NOMO-1 (cell line): ENCODE measurements around the gene RTN4RL1.
"Not testable (repeated sequence)": the region's sequence is repeated elsewhere in the genome, so short reads cannot be mapped to it uniquely, and the experiment has no call there.

Source experiments
- DNase-seq, 2 experiments: peaks; one replicate each; lab custom pipeline; 2025; ENCODE audit not compliant: unreplicated experiment in 2 of 2; lab: John Stamatoyannopoulos, UW

The RTN4RL1 gene

DNA sequence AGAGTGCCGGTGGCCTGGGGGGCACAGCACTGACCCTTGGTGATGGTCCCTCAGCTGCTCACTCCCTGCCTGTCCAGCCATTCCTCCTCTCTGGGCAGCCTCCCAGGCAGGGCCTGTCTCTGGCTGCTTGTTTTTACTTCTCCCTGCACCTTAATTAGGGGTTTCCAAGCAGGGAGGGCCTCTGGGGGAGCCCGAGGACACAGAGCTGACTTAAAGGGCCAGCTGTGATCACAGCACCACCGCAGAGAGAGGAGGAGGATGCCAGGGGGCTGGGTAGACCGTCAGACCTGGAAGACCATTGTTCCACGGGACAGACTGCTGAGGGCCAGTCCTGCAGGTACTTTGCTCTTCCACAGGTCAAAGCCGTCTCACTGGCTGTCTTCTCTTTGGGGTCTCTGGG is 3.6 kb upstream of the RTN4RL1 start:
- DNase-seq, result no peak

DNA sequence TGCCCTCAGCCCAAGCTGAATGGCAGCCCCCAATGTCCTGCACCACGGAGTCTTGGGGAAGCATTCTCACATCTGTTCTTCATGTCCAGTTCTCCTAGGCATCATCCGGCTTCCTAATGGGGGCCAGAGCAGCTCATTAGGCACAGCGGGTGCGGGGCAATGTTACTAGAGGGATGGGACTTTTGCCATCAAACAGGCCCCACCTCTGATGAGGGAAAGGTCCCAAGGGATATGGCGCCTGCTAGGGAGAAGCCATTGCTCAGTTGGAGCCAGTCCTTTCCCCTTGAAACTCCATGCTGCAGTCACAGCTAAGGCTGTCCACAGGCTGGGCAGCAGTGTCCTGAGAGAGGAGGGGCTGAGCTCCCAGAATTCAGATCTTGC is 3.1 kb upstream of the RTN4RL1 start:
- no peak for DNase-seq

DNA sequence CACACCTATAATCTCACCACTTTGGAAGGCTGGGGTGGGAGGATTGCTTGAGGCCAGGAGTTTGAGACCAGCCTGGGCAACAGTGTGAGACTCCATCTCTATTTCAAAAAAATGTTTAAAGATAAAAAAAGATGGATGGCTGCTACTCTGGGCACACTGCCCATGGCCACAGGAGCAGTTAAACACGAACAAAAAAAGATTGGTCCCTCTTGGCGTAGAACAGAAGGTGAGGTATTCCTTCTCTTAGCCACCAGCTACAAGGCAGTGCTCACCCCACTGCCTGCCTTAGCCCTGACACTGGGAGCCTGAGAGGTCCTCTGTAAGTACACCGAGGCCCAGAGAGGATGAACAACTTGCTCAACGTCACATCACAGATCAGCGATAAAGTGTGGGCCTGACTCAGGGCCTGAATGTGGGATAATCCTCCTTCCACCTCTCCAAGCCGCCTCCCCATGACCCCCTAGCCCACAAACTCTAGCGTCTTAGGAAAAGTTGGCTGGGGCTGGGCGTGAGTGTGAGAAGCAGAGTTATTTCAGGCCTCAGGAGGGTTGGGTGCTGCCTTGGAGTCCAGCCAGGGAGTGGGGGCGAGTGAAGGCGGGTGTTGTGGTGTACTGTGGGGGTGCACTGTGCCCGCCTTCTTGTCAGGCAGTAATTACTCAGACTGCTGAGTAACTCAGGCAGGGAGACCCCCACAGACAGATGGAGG is 2.5 kb upstream of the RTN4RL1 start:
- no peak for DNase-seq

DNA sequence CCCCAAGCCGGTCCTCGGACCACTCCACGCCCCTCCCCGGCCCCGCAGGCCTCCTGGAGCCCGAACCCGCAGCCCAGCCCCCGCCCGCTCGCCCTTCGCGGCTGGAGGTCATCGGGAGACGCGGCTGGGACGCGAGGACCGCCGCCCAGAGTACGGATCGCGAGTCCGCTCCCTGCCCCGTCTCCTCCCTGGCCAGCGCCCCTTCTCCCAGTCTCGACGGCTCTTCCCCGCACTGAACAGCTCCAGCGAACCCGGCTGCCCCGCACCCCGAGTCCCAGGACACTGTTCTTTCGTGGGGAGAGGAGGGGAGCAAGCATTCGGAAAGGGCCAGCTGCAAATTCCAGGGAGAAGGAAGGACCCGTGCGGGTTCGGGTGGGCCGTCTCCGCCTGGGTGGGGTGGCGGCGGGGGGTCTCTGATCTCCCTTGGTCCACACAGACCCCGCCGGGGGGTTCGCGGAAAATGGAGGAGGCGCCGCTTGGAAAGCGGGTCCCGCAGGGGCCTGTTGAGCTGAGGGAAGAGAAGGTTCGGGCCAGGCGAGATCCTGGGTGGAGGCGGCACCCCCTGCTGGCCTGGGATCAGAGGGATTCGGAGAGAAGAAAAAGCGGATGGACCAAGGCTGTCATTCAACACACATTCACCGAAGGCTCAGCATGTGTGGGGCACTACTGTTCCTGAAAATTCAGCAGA is 632 bp upstream of the RTN4RL1 start:
- peak; percentile 16 to 22 for DNase-seq

DNA sequence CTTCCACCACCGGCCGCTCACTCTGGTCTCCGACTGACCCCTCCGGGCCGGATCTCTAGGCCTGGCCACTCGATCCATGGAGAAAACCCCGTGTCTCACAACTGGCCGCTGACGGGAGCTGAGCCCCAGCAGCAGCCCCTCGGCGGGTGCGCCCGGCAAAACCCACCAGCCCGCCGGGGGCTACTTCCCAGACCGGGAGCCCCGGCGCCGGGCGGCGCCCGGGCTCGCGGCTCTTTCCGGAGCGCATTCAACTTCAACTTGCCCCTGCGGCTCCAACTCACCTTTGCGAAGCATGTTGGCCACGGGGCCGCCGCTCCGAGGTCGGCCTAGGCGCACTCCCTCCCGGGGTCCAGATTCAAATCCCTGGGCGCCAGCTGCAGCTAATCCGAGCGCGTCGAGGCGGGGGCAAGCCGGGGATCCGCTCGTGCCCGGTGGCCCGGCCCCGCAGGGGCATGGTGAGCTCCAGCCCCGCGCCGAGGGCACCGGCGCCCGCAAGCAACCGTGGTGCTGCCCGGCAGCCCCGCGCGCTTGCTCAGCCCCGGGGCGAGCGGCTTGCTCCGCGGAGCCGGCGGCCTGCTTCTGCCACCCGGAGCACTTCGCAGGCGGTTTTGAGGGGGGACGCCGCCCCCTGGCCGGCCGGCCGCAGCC is 438 bp downstream of the RTN4RL1 start:
- DNase-seq, result no peak

DNA sequence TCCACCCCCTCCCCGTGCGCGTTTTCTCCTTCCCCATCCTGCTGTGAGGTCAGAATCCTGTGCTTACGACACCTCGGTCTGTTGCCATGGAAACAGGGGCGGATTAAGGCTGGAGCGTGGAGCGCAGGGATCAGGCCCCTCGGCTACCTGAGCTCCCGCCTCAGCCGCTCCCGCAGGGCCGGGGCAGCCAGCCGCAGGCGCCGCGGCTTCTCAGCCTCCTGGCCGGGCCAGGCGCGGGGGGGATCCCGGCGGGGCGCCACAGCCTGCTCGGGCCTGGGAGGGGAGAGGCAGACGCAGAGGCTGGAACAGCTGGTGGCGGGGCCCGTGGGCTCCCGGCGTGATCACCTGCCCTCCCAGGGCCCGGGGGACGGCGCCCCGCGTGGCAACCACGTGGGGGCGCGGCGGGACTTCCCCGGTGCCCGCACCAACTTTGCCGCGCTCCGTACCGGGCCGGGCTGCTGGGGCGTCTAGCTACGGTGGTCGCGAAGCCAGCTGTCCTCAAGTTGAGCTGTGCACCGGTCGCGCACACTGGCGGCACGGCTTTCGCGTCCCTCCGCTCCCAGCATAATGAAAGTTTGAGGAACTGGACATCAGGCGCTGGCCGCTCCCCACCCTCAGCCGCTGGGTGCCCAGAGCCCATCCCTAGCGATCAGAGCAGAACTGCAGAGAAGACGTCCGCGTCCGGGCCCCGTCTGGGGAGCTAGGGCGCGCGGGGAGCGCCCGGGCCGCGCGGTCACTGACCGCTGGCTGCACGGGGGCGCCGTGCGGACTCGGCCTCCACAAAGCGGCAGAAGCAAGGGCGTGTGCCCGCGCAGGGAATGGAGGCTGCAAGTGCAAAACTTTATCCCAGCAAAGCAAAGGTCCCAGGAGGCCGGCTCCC is 1.2 kb downstream of the RTN4RL1 start:
- DNase-seq, result peak in 1 of 2 experiments; percentile 55

DNA sequence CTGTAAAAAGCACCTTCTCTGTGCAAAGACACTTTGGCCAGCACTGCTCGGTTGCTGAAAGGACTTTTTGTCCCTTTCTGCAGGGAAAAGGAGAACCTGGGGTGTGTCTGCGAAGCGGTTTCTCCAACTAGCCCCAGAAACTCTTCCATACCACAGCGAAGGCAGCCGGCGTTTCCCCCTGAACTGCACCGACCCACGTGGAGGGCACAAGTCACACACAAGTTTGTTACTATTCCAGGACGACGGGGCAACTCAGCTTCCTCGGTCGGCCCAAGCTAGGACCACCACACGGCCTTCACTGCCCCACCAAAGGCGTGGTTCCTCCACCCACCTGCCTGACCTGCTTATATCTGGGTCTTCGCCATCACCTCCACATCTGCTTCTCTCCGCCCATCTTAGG is 1.9 kb downstream of the RTN4RL1 start:
- DNase-seq, result no peak

DNA sequence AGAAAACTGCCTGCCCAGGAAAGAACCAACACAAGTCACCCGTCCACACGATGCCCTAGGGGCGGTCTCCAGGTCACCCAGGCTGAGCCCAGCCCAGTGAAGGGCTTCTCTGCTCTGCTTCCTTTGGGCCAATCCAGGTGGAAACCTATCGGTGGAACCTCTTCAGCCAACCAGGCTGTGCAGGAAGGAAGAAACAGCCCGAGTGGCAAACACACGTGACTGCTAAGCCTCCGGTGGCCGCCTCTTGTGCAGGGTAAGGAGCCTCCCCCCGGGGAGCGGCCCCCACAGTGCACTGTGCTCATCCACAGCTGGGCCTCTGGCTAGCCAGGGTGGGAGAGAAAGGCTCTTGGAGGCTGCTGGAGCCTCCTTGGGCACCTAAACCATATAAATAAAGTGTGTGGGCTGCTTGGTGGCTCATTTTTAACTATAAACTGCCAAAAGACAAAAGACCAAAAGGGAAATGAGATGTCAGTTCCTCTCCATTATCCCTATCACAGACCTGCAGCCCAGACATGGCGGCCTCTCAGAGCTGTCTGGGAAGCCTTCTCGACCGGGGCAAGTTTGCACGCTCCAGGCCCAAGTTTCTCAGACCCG is 2.4 kb downstream of the RTN4RL1 start:
- no peak for DNase-seq

DNA sequence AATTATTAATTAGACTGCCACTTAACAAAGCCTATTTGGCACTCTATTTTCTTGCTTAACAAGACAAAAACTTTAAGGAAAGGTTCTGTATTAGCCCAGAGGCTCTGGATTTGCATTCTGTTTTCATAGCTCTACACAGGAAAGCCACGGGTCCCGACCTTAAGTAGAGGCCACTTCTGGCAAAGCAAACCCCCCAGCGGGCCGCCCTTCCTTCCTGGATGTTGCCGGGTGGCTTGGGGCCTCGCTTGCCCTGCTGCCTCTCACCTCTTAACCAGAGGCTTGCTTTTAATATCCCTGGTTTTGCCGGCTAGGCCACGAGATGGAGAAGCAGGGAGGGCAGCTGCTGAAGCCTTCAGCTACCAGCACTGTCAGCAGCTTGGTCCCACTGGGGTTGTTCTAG is 4.4 kb downstream of the RTN4RL1 start:
- no peak for DNase-seq

DNA sequence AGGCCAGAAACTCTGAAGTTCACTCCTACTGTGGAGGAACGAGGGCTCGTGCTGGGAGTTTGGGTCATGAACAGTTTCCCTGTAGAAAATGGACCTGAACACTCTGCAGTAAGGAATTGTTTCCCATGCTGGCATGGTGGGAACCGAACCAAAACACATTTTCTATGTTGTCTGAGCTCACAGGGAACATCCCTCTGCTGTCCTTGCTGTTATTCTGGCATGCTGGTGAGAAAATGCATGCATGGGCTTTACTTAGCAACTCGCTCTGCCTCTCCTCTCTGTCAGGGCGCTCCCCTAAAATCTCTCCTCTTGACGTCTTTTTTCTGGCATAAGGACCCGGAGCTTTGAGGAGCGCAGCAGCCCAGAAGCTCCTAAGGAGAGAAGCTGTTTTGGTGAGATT is 5.4 kb downstream of the RTN4RL1 start:
- no peak for DNase-seq

DNA sequence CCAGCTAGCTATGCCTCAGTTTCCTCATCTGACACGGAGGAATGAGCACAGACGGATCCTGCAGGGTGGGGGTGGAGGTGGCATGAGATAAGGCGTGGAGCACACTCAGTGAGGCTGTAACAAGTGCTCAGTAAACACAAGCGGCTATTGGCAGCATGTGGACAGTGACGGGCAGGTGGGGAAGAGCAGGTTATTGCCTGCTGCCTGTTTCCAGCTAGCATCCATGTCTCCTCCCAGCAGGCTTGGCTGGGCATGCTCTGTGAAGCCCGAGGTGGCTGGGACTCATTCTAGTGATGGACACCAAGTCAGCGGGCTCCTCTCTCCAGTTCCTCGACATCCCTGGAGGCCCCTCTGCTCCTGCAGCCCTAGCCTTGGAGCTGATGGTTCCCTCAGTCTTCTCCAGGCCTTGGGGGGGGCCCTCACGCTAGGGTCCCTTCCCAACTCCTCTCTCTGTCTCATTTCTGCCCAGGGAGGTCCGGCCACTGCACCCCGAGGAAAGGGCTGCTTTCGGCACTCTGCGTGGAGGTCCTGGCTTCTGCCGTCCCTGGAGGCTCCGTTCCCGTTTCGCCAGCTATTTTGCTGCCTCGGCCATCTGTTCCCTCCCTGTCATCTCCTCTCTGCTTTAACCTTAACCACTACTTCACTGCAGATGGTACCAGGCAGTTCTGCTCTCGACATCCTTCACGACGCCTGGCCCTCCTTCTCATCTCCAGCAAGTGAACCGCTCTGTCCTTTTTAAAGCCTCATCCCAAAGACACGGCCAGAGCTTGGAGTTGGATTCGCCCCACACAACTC is 6.2 kb downstream of the RTN4RL1 start:
- no peak for DNase-seq

DNA sequence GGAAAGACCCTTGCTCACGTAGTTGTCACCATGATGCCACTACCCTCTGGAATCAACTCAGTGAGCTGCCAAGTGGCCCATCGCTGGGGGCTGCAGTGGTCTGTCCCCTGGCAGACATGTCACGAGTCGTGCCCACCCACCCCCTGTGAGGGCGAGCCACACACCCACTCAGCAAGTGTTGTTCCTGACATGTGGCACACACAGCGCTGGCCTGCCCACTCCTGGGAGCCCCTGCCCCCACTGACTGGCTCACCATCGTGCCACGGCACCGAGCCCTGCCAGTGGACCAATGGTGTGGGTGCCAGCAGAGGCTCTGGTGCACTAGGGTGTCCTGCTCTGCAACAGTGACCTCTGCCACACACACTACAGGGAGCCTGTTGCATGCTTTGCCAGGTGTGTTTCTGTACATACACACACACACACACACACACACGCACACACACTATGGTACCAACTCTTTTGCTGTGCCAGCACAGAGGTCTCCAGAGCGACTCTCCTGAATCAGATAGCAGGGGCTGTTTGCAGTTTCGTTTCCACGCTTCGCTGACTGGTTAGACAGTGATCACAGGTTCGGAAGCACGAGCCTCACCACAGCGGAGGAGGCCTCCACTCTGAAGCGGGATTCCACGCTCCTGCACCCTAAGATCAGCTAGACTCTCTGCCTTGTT is 7.7 kb downstream of the RTN4RL1 start:
- DNase-seq, result no peak

DNA sequence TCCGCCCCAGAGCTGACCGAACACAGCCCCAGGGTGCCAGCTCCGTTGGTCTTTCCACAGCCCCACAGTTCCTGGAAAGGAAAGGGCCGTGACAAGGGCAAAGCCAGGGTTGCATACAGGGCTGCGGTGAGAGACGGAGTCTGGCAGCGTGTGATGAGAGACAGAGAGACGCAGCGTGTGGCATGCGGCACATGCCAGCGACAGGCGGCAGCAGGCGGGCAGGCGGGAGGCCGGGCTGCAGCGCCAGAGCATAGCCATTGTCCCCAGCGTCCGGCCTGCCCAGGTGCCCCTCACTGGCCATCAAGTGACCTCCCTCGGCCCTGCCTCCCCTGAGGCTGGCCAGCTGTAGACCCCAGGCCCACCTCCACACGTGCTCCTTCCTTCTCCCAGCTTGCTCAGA is 8.6 kb downstream of the RTN4RL1 start:
- DNase-seq, result no peak

DNA sequence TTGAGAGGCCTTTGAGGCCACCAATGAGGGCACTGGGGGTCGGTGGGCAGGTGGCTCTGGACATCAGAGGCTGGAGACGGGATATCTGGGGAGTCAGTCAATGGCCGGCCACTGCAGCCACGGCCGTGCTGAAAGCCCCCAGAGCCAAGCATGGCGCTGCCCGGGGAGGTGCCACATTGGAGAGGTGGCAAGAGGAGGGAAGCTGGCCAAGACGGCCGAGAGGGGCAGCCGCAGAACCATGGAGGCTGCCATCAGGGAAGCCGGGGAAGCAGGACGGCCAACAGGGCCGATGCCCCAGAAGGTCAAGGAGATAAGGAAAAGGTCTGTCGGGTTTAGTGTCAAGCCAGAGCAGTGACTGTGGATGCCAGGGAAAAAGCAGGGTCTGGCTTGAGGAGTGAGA is 9.8 kb downstream of the RTN4RL1 start:
- no peak for DNase-seq

DNA sequence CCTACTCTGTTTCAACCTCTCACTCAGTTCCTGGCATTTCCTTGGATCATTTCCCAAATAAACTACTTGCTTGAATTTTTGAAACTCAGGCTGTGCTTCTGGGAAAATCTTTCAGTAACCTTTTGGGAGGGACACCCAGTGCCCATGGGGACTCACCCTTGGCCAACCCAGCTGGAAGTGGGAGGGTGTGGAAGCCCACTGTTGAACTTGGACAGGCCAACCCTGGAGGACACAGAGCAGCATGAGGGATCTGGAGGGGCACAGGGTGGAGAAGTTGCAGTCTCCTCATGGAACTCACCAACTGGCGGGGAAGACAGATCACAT is 11.2 kb downstream of the RTN4RL1 start:
- DNase-seq, result no peak

DNA sequence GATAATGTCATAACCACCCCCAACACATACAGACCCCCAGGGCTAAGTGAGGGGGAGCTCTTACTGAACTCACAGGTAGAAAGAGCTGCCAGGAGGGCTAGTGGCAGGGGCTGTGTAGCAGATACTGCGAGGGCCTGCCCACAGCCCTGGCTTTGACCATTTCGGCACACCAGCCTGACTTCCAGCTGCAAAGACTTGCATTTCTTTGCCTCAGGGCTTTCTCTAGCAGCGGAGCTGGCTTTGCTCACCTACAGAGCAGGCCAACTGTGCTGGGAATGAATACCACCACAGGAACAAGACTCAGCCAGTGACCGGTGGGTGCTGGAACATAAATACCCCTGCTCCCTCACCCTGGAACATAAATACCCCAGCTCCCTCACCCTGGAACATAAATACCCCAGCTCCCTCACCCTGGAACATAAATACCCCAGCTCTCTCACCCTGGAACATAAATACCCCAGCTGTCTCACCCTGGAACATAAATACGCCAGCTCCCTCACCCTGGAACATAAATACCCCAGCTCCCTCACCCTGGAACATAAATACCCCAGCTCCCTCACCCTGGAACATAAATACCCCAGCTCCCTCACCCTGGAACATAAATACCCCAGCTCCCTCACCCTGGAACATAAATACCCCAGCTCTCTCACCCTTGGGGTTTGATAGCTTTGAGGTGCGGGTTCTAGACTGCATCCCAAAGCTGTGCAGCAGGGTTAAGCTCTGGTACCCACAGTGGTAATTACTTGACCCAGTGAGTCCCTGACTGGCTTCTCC is 11.7 kb downstream of the RTN4RL1 start:
- not testable (repeated sequence) for DNase-seq

DNA sequence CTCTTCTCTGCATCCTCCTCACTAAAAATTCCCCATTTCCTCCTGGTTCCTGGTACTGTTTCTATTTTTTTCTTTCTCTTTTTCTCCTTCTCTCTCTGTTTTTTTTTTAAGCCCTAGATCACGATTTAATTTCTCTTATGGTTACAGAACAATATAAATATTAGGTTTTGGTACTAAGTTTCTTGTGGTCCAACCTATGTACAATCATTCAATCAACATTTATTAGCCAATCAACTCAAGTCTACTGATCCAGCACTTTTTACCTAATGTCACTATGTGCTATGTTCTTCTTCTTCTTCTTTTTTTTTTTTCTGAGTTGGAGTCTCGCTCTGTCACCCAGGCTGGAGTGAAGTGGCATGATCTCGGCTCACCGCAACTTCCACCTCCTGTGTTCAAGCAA is 12.6 kb downstream of the RTN4RL1 start:
- no peak for DNase-seq

DNA sequence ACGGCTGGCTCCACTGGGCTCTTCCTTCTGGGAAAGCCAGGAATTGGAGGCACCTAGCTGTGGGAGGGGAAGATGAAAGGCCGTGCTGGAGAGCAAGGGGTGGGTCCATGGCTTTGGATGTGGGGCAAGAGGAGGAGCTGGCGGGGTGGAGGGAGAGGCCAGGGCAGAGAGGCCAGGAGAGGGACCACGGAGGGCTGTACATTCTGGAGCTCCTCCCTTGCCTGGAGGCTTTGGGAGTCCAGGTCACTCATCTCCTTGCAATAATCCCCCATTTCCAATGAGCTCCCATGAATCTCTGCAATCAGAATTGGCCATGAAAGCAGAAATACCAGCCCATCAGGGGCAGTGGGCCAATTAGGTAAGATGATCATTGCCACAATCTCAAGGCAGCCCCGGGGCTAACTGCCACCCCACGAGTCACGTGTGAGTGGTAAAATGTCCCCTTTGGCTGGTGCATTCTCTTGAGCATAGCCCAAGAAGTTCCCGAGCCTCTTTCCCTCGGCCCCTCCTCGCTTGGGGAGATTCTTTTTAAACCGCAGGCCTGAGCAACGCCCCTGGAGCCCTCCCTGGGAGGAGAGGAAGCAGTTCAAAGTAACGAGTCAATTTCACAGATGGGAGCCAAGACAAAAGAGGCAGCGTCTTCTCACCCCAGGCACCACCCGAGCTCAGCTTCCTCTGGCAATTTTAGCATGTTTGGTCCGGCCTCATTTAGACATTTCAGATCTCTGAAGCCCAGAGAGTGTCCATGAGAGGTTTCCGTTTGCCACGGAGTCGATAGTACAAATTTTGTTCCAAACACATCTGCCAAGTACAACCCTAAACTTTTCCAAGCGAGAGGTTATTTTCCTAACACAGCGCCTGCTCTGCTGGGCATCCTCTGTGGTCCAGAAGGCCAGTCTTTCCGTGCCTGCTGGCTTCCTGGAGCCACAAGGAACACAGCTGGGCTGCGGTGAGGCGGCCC is 13.4 kb downstream of the RTN4RL1 start:
- DNase-seq, result no peak
